A549 (cell line): ENCODE measurements around the gene IL6ST. TPM values are rescaled to one million over a fixed set of nuclear protein-coding genes. Genes with fewer than 3 reads are reported as not detected.

Source experiments
- ATAC-seq, 2 experiments: fragments of 200-7000 bp in 1 of 2; fragments of >200 bp in 1 of 2; cut with Nextera tagmentation in 1 of 2; cut with Tn5 transposase in 1 of 2; 3 replicates each; pipeline versions ENCODE4 v1.8.0 to v1.9.1; 2018 to 2020; ENCODE audit warnings: mild to moderate bottlenecking in 1 of 2, moderate library complexity in 1 of 2
- CTCF ChIA-PET: fragments of 300-600 bp; sonication (Branson Sonifier 250); formaldehyde crosslinking; extraction: SDS; loops from one replicate; lab custom pipeline; 2021; ENCODE audit warnings: antibody characterized with exemption, inconsistent platforms; lab: Yijun Ruan, JAX
- POLR2A ChIA-PET: fragments of 350-600 bp; formaldehyde crosslinking; extraction: SDS; loops from one replicate; lab custom pipeline; 2021; ENCODE audit warnings: antibody characterized with exemption, inconsistent platforms; lab: Yijun Ruan, JAX
- DNase-seq, 2 experiments: peaks; one replicate each; pipeline versions ENCODE4 v3.0.0 to v3.0.0-alpha.2; 2011 to 2016; ENCODE audit warnings: low read depth in 1 of 2, low spot score in 1 of 2
- FAIRE-seq: peaks from 2 replicates; lab custom pipeline; 2011; peaks lifted over from hg19 to GRCh38; lab: Jason Lieb, UNC
- H3K27ac ChIP-seq, 2 experiments: fragments of >200 bp; sonication (Bioruptor Twin); formaldehyde crosslinking; 3 replicates each; pipeline ENCODE4 v1.5.1; 2016 to 2017
- H3K4me1 ChIP-seq: fragments of >200 bp; sonication (Bioruptor Twin); formaldehyde crosslinking; 3 replicates; pipeline ENCODE4 v1.6.1; 2016
- H3K4me2 ChIP-seq: fragments of >200 bp; sonication (Bioruptor Twin); formaldehyde crosslinking; 3 replicates; pipeline ENCODE4 v1.6.1; 2016
- H3K4me3 ChIP-seq: fragments of >200 bp; sonication (Bioruptor Twin); formaldehyde crosslinking; 3 replicates; pipeline ENCODE4 v1.5.1; 2016
- H3K9me3 ChIP-seq: fragments of >200 bp; sonication (Bioruptor Twin); formaldehyde crosslinking; 3 replicates; pipeline ENCODE4 v1.6.1; 2016
- ATOH8 ChIP-seq: fragments of 250-450 bp; sonication (Bioruptor Pico); IDR thresholded peaks from 2 replicates; pipeline ENCODE4 v1.5.0; 2020; ENCODE audit warnings: low read depth, mild to moderate bottlenecking, moderate library complexity
- BHLHE40 ChIP-seq: IDR thresholded peaks from 2 replicates; pipeline ENCODE4 v1.6.1; 2012; ENCODE audit warnings: low read depth, low read length, inconsistent platforms
- CEBPB ChIP-seq, 2 experiments: fragments of >200 bp in 1 of 2; sonication (Bioruptor Twin) in 1 of 2; formaldehyde crosslinking in 1 of 2; IDR thresholded peaks; 2 replicates each; pipeline ENCODE4 v1.6.1; 2012 to 2016
- CHD2 ChIP-seq: fragments of 150-350 bp; IDR thresholded peaks from 2 replicates; pipeline ENCODE4 v1.6.1; 2014; ENCODE audit warnings: low read length; ENCODE audit not compliant: partially characterized antibody
- ESRRA ChIP-seq: fragments of 150-350 bp; IDR thresholded peaks from 2 replicates; pipeline ENCODE4 v1.6.1; 2014; ENCODE audit warnings: mild to moderate bottlenecking, low read length, borderline replicate concordance
- FOSB ChIP-seq: fragments of 250-450 bp; sonication (Bioruptor Pico); IDR thresholded peaks from 2 replicates; pipeline ENCODE4 v1.5.0; 2020; ENCODE audit warnings: mild to moderate bottlenecking, moderate library complexity
- FOSL2 ChIP-seq, 2 experiments: fragments of 450-650 bp in 1 of 2; fragments of >200 bp in 1 of 2; sonication (Bioruptor Twin) in 1 of 2; formaldehyde crosslinking; IDR thresholded peaks; 2 replicates each; pipeline versions ENCODE4 v1.5.0 to v1.6.1; 2016 to 2020; ENCODE audit warnings: mild to moderate bottlenecking in 1 of 2, moderate library complexity in 1 of 2
- FOXS1 ChIP-seq: fragments of 250-450 bp; sonication (Bioruptor Pico); IDR thresholded peaks from 2 replicates; pipeline ENCODE4 v1.5.0; 2020; ENCODE audit warnings: mild to moderate bottlenecking, moderate library complexity
- HOXB5 ChIP-seq: fragments of 250-450 bp; sonication (Bioruptor Pico); IDR thresholded peaks from 2 replicates; pipeline ENCODE4 v1.5.0; 2020; ENCODE audit warnings: mild to moderate bottlenecking, moderate library complexity
- JUN ChIP-seq, 2 experiments: fragments of >200 bp; sonication (Bioruptor Twin); formaldehyde crosslinking; IDR thresholded peaks; 2 replicates in 1 of 2; 3 replicates in 1 of 2; pipeline ENCODE4 v1.6.1; 2016 to 2017
- JUNB ChIP-seq: fragments of >200 bp; sonication (Bioruptor Twin); formaldehyde crosslinking; IDR thresholded peaks from 2 replicates; pipeline ENCODE4 v1.6.1; 2016
- REST ChIP-seq: fragments of 200-600 bp; sonication (generic); IDR thresholded peaks from 2 replicates; pipeline ENCODE4 v1.6.1; 2016; ENCODE audit warnings: antibody characterized with exemption, mild to moderate bottlenecking, moderate library complexity
- SREBF2 ChIP-seq: fragments of 450-650 bp; IDR thresholded peaks from 2 replicates; pipeline ENCODE4 v1.6.1; 2014; ENCODE audit warnings: mild to moderate bottlenecking, moderate library complexity
- USF2 ChIP-seq: fragments of 450-650 bp; IDR thresholded peaks from 2 replicates; pipeline ENCODE4 v1.6.1; 2014; ENCODE audit warnings: antibody characterized with exemption
- ZFP36 ChIP-seq: fragments of 450-650 bp; IDR thresholded peaks from 2 replicates; pipeline ENCODE4 v1.6.1; 2014; ENCODE audit warnings: borderline replicate concordance; ENCODE audit not compliant: partially characterized antibody
- ZNF302 ChIP-seq: fragments of 250-450 bp; sonication (Bioruptor Pico); IDR thresholded peaks from 2 replicates; pipeline ENCODE4 v1.9.0; 2021; ENCODE audit warnings: inconsistent platforms, mild to moderate bottlenecking, moderate library complexity
- WGBS: methylation state at CpG from one replicate; pipeline ENCODE4 v1.1.6; 2017; ENCODE audit errors: missing lambda C conversion rate; 5-methylcytosine and 5-hydroxymethylcytosine counted together
- polyA plus RNA-seq, 4 experiments: library from polyadenylated mRNA; depleted of rRNA in 3 of 4; stranded (reverse); fragments of >200 nt; fragmentation: RNase III in 1 of 4; extraction: RNeasy Plus Mini Kit Qiagen cat#74134 plus additional on column Dnase treatment in 1 of 4; gene quantifications; 2 replicates in 3 of 4; 3 replicates in 1 of 4; pipeline ENCODE4 v1.2.3, GENCODE V29; 2011 to 2017
- TF ChIP-seq, protein P1 (sequence below): IDR thresholded peaks from 2 replicates; pipeline ENCODE4 v1.6.1; 2012

Gene IL6ST
- polyA plus RNA-seq, 2 of the 4 experiments (the other 2 are of a cell fraction) = 46.2 to 183 TPM

DNA sequence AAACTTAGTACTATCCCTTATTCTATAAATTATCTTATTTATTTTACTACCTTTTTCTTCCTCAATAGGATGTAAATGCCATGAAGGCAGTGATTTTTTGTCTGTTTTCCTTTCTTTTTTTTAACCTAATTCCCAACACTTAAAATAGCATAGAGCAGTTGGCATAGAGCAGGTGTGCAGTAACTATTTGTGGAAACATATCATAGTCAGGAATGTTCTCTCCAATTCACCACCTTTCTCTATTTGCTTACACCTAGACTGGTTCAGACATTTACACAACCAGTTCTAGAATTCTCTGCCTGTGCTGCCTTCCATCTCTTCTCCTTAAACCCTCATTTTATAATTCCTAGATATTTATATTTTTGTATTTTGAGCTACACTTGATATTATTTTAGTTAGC, 94.0 kb downstream of the IL6ST start:
- TF ChIP-seq ATOH8 (no peak), CHD2 (no peak), FOSL2 (IDR thresholded peaks at IDR 0.05) (no peak), FOSL2 (CRISPR knock-in tag; IDR thresholded peaks at IDR 0.05) (no peak), CEBPB (IDR thresholded peaks at IDR 0.05) (no peak), SREBF2 (no peak), USF2 (no peak), FOXS1 (no peak)
- FAIRE-seq (no peak), DNase-seq (no peak), ATAC-seq (no peak)
- Histone ChIP-seq H3K4me3 (no peak overlapping the region), H3K4me1 (peaks cover 26% of the 10 kb centered on the region), H3K9me3 (no peaks in the 10 kb centered on the region), H3K27ac (no peak overlapping the region), H3K4me2 (no peak overlapping the region)
- CTCF ChIA-PET = no interaction called here
- POLR2A ChIA-PET = no interaction called here

DNA sequence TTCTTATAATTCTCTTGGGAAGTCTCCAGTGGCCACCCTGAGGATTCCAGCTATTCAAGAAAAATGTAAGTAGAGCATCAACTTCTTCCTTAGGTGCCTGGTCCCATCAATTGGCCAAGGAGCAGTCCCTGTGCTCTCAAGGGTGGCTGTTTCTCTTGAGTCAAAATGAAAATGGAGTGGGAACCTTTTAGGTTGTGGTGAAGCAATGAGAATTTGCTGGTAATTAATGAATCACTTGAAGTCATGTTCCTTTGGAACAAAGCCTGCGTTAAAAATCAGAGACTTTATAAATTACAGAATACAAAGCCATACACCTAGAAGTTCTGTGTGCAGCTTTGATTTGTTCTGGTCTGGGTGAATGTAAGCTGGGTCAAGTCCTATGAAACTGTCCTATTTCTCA, 94.7 kb downstream of the IL6ST start:
- WGBS = 91% methylated on average over 1 of the region's 1 CpG

DNA sequence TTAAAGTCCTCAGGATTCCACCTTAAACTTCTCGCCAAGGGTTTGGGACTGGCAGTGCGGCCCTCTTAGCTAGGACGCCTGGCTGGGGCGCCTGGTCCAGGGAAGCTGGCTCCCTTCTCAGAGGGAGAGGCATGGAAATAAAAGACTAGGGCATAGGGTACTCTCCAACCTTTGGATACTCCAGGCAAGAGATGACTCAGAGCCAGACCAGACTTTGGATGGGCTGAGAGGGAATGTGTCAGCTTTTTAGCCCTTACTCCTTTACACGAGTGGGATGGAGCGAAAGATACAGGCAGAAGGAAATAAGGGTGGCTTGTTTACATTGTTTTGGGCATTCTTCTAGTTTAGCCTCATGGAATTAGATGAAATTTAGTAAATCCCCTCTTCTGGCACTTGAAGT, 95.4 kb downstream of the IL6ST start:
- no peak overlapping the region for H3K4me3 ChIP-seq
- H3K9me3 ChIP-seq = no peaks in the 10 kb centered on the region
- ChIA-PET CTCF (interaction anchor here (0.6 kb wide), 1 partner anchor 858 kb away, joined by 3 read pairs; no protein-coding TSS in a partner anchor), POLR2A (no interaction called here)
- whole genome bisulfite sequencing = 82% methylated on average over 6 of the region's 6 CpGs
- DNase-seq (no peak), FAIRE-seq (no peak), ATAC-seq (peak; percentile 67 to 76; a peak in 3 of 6 replicates)
- H3K4me1 ChIP-seq = peaks cover 26% of the 10 kb centered on the region
- H3K27ac ChIP-seq = peak overlapping the region in 1 of 2 experiments; percentile 5; a peak in 3 of 6 replicates
- TF ChIP-seq JUNB (no peak), FOSB (CRISPR knock-in tag) (no peak), REST (no peak), ZNF302 (CRISPR knock-in tag) (no peak), FOSL2 (IDR thresholded peaks at IDR 0.05) (no peak), FOSL2 (CRISPR knock-in tag; IDR thresholded peaks at IDR 0.05) (peak; percentile 26; the same call in 1 of the 2 replicates)
- peak overlapping the region; percentile 7; the same call in 1 of the 3 replicates for H3K4me2 ChIP-seq

More for the DNA sequence above, 94.7 kb downstream of the IL6ST start:
- peak overlapping the region in 1 of 2 experiments; percentile 5; a peak in 2 of 6 replicates for H3K27ac ChIP-seq
- ATAC-seq (no peak), DNase-seq (no peak), FAIRE-seq (no peak)
- CTCF ChIA-PET = no interaction called here
- peaks cover 26% of the 10 kb centered on the region for H3K4me1 ChIP-seq
- H3K4me2 ChIP-seq = no peak overlapping the region
- H3K4me3 ChIP-seq = no peak overlapping the region
- POLR2A ChIA-PET = no interaction called here
- TF ChIP-seq HOXB5 (CRISPR knock-in tag) (no peak), ZFP36 (no peak), ESRRA (no peak), BHLHE40 (no peak), JUN (IDR thresholded peaks at IDR 0.05) (no peak)
- TF ChIP-seq, protein P1, sequence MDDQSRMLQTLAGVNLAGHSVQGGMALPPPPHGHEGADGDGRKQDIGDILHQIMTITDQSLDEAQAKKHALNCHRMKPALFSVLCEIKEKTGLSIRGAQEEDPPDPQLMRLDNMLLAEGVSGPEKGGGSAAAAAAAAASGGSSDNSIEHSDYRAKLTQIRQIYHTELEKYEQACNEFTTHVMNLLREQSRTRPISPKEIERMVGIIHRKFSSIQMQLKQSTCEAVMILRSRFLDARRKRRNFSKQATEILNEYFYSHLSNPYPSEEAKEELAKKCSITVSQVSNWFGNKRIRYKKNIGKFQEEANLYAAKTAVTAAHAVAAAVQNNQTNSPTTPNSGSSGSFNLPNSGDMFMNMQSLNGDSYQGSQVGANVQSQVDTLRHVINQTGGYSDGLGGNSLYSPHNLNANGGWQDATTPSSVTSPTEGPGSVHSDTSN = no peak
- H3K9me3 ChIP-seq = no peaks in the 10 kb centered on the region
